ENCODE measurements around the gene HNF1A. TPM values are rescaled to one million over a fixed set of nuclear protein-coding genes. Genes with fewer than 3 reads are reported as not detected.

HNF1A gene
- polyA plus RNA-seq, 3 donors, result 0.03 TPM; not detected in 2

GRCh38 chr12:121017966-121018491, 39.7 kb downstream of the HNF1A start:
- 62% methylated on average over 9 of the region's 15 CpGs for WGBS (ENCODE audit: insufficient coverage)
- no peak for TF ChIP-seq CTCF (IDR thresholded peaks at IDR 0.05)
- H3K4me3 ChIP-seq (replicated peaks in 1 of 3; ENCODE audit: low read depth in 2 of 3, low read length in 3 of 3), result no peak overlapping the region
- no peak overlapping the region for H3K9ac ChIP-seq (ENCODE audit: insufficient read depth, low read length, poor library complexity, severe bottlenecking)
- peaks cover 0 to 6% (median 3%) of the 10 kb centered on the region in 7 donors for H3K9me3 Mint-ChIP-seq
- peaks cover 2 to 17% of the 10 kb centered on the region in 2 donors for H3K36me3 ChIP-seq (replicated peaks in 1 of 2; ENCODE audit: control insufficient read depth in 1 of 2, insufficient read depth in 2 of 2, low read length in 2 of 2)
- no peak overlapping the region for H3K4me2 ChIP-seq (replicated peaks; ENCODE audit: extremely low read depth, low read length, poor library complexity, severe bottlenecking)
- H3K4me1 ChIP-seq (ENCODE audit: control insufficient read depth in 1 of 2, insufficient read depth in 2 of 2, low read length in 2 of 2), result peaks cover 7 to 8% of the 10 kb centered on the region in 2 donors
- intact Hi-C loops (cut with micrococcal nuclease), result loop anchor here in 1 of 2 donors (5.0 kb wide), 1 partner anchor 44 kb away; no protein-coding TSS in a partner anchor
- peak overlapping the region in 4 of 7 donors; percentile 26 to 85 (median 67) for H3K27ac Mint-ChIP-seq
- H3K4me1 Mint-ChIP-seq, result peaks cover 13% of the 10 kb centered on the region
- H3K27ac ChIP-seq (ENCODE audit: low read depth in 1 of 2, low read length in 2 of 2), result no peak overlapping the region
- no peaks in the 10 kb centered on the region for H4K20me1 ChIP-seq (ENCODE audit: insufficient read depth, low read length)
- peaks cover 12% of the 10 kb centered on the region for H3K79me2 ChIP-seq (ENCODE audit: insufficient read depth, low read length)
- H2AFZ ChIP-seq (ENCODE audit: insufficient read depth, low read depth, low read length, poor library complexity, severe bottlenecking), result no peak overlapping the region
- DNase-seq, result peak; percentile 52 to 77 (median 67)
- H3K27me3 Mint-ChIP-seq (ENCODE audit: low read depth in 3 of 3), result peaks cover 0 to 2% (median 0%) of the 10 kb centered on the region in 3 donors
- no peak overlapping the region for H3K4me3 Mint-ChIP-seq
- peaks cover 15 to 23% of the 10 kb centered on the region in 2 donors for H3K36me3 Mint-ChIP-seq
- H3K27me3 ChIP-seq (ENCODE audit: control insufficient read depth in 2 of 2, insufficient read depth in 2 of 2, low read length in 2 of 2), result no peaks in the 10 kb centered on the region
- no peaks in the 10 kb centered on the region for H3K9me3 ChIP-seq (replicated peaks in 1 of 2; ENCODE audit: control insufficient read depth in 1 of 2, insufficient read depth in 1 of 2, low read length in 2 of 2)

GRCh38 chr12:121018860-121019617, 40.7 kb downstream of the HNF1A start:
- Histone ChIP-seq H3K27ac (ENCODE audit: low read depth in 1 of 2, low read length in 2 of 2) (no peak overlapping the region), H3K36me3 (replicated peaks in 1 of 2; ENCODE audit: control insufficient read depth in 1 of 2, insufficient read depth in 2 of 2, low read length in 2 of 2) (peaks cover 0 to 24% of the 10 kb centered on the region in 2 donors), H3K27me3 (ENCODE audit: control insufficient read depth in 2 of 2, insufficient read depth in 2 of 2, low read length in 2 of 2) (no peaks in the 10 kb centered on the region), H3K79me2 (ENCODE audit: insufficient read depth, low read length) (peaks cover 12% of the 10 kb centered on the region), H2AFZ (ENCODE audit: insufficient read depth, low read depth, low read length, poor library complexity, severe bottlenecking) (no peak overlapping the region), H4K20me1 (ENCODE audit: insufficient read depth, low read length) (no peaks in the 10 kb centered on the region), H3K4me2 (replicated peaks; ENCODE audit: extremely low read depth, low read length, poor library complexity, severe bottlenecking) (no peak overlapping the region), H3K4me3 (replicated peaks in 1 of 3; ENCODE audit: low read depth in 2 of 3, low read length in 3 of 3) (no peak overlapping the region), H3K4me1 (ENCODE audit: control insufficient read depth in 1 of 2, insufficient read depth in 2 of 2, low read length in 2 of 2) (peaks cover 7 to 8% of the 10 kb centered on the region in 2 donors), H3K9ac (ENCODE audit: insufficient read depth, low read length, poor library complexity, severe bottlenecking) (no peak overlapping the region), H3K9me3 (replicated peaks in 1 of 2; ENCODE audit: control insufficient read depth in 1 of 2, insufficient read depth in 1 of 2, low read length in 2 of 2) (no peaks in the 10 kb centered on the region)
- H3K4me3 Mint-ChIP-seq, result no peak overlapping the region
- peaks cover 14% of the 10 kb centered on the region for H3K4me1 Mint-ChIP-seq
- DNase-seq, result no peak
- intact Hi-C loops (cut with micrococcal nuclease), result loop anchor here in 1 of 2 donors (5.0 kb wide), 1 partner anchor 43 kb away; no protein-coding TSS in a partner anchor
- peaks cover 0 to 6% (median 3%) of the 10 kb centered on the region in 7 donors for H3K9me3 Mint-ChIP-seq
- TF ChIP-seq CTCF (IDR thresholded peaks at IDR 0.05), result no peak
- H3K27me3 Mint-ChIP-seq (ENCODE audit: low read depth in 3 of 3), result peaks cover 0 to 3% (median 0%) of the 10 kb centered on the region in 3 donors
- H3K27ac Mint-ChIP-seq, result peak overlapping the region in 1 of 7 donors; percentile 28
- no CpG with 5 or more reads among the region's 2 CpGs for WGBS (ENCODE audit: insufficient coverage)
- peaks cover 13 to 33% of the 10 kb centered on the region in 2 donors for H3K36me3 Mint-ChIP-seq

Measured in CD14-positive monocyte (primary cell).